ENCODE data around the gene KRTAP10-10.

- TF ChIP-seq CTCF (IDR thresholded peaks at IDR 0.05): no peak
- TF ChIP-seq POLR2A (IDR thresholded peaks at IDR 0.05): no peak
Observed at GRCh38 chr21:44617071-44617501, 20.1 kb upstream of the KRTAP10-10 start.
